ENCODE data around the gene SLC7A7.

DNA sequence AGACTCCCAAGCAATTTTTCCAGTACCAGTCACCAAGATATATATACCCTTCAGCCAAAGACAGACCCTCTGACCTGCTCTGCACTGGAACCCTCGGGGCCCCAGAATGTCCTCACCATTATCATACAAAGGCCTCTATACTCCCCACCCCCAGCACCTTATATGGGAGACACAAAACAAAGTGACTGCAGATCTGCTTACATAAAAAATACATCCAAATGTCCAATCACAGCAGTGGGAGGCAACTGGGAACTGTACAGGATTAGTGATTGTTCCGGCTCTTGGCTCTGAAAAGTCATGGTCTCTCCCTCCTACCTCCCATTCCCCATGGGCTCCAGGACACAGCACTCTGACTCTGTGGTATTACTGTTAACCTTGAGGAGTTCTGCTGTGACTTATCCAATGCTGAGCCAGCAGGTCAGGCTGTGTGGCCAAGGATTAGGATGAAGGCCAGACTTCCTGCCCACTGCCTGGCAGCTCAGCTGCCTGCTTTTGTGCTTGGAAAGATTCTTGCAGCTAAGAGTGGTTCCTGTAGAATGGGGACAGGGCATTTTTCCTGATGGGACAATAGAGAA is 35.0 kb downstream of the SLC7A7 start:
- TF ChIP-seq, protein P1, sequence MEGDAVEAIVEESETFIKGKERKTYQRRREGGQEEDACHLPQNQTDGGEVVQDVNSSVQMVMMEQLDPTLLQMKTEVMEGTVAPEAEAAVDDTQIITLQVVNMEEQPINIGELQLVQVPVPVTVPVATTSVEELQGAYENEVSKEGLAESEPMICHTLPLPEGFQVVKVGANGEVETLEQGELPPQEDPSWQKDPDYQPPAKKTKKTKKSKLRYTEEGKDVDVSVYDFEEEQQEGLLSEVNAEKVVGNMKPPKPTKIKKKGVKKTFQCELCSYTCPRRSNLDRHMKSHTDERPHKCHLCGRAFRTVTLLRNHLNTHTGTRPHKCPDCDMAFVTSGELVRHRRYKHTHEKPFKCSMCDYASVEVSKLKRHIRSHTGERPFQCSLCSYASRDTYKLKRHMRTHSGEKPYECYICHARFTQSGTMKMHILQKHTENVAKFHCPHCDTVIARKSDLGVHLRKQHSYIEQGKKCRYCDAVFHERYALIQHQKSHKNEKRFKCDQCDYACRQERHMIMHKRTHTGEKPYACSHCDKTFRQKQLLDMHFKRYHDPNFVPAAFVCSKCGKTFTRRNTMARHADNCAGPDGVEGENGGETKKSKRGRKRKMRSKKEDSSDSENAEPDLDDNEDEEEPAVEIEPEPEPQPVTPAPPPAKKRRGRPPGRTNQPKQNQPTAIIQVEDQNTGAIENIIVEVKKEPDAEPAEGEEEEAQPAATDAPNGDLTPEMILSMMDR (conservative IDR thresholded peaks at IDR 0.05; ENCODE audit: low read depth in 2 of 2): no peak
- TF ChIP-seq, protein P2, sequence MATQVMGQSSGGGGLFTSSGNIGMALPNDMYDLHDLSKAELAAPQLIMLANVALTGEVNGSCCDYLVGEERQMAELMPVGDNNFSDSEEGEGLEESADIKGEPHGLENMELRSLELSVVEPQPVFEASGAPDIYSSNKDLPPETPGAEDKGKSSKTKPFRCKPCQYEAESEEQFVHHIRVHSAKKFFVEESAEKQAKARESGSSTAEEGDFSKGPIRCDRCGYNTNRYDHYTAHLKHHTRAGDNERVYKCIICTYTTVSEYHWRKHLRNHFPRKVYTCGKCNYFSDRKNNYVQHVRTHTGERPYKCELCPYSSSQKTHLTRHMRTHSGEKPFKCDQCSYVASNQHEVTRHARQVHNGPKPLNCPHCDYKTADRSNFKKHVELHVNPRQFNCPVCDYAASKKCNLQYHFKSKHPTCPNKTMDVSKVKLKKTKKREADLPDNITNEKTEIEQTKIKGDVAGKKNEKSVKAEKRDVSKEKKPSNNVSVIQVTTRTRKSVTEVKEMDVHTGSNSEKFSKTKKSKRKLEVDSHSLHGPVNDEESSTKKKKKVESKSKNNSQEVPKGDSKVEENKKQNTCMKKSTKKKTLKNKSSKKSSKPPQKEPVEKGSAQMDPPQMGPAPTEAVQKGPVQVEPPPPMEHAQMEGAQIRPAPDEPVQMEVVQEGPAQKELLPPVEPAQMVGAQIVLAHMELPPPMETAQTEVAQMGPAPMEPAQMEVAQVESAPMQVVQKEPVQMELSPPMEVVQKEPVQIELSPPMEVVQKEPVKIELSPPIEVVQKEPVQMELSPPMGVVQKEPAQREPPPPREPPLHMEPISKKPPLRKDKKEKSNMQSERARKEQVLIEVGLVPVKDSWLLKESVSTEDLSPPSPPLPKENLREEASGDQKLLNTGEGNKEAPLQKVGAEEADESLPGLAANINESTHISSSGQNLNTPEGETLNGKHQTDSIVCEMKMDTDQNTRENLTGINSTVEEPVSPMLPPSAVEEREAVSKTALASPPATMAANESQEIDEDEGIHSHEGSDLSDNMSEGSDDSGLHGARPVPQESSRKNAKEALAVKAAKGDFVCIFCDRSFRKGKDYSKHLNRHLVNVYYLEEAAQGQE (IDR thresholded peaks at IDR 0.05; ENCODE audit: unreplicated experiment): no peak
- no peak for TF ChIP-seq EZH2 (IDR thresholded peaks at IDR 0.05; ENCODE audit: low read depth, unreplicated experiment)
- TF ChIP-seq ZNF331 (CRISPR knock-in tag; IDR thresholded peaks at IDR 0.05; ENCODE audit: low read depth): no peak
- no peak for TF ChIP-seq ZNF114 (CRISPR knock-in tag; IDR thresholded peaks at IDR 0.05)
- no peak for TF ChIP-seq STAT1 (IDR thresholded peaks at IDR 0.05; ENCODE audit: unreplicated experiment)
- no peak for TF ChIP-seq POLR2AphosphoS5 (IDR thresholded peaks at IDR 0.05; ENCODE audit: low read depth)
- TF ChIP-seq EZH2phosphoT487 (IDR thresholded peaks at IDR 0.05; ENCODE audit: unreplicated experiment): no peak
- TF ChIP-seq, protein P3, sequence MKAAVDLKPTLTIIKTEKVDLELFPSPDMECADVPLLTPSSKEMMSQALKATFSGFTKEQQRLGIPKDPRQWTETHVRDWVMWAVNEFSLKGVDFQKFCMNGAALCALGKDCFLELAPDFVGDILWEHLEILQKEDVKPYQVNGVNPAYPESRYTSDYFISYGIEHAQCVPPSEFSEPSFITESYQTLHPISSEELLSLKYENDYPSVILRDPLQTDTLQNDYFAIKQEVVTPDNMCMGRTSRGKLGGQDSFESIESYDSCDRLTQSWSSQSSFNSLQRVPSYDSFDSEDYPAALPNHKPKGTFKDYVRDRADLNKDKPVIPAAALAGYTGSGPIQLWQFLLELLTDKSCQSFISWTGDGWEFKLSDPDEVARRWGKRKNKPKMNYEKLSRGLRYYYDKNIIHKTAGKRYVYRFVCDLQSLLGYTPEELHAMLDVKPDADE (IDR thresholded peaks at IDR 0.05): no peak
- no peak for TF ChIP-seq JUNB (IDR thresholded peaks at IDR 0.05; ENCODE audit: unreplicated experiment)
- TF ChIP-seq CREB1 (CRISPR knock-in tag; IDR thresholded peaks at IDR 0.05; ENCODE audit: low read depth): no peak
- no peak for TF ChIP-seq NANOG (IDR thresholded peaks at IDR 0.05; ENCODE audit: borderline replicate concordance)
- TF ChIP-seq, protein P4, sequence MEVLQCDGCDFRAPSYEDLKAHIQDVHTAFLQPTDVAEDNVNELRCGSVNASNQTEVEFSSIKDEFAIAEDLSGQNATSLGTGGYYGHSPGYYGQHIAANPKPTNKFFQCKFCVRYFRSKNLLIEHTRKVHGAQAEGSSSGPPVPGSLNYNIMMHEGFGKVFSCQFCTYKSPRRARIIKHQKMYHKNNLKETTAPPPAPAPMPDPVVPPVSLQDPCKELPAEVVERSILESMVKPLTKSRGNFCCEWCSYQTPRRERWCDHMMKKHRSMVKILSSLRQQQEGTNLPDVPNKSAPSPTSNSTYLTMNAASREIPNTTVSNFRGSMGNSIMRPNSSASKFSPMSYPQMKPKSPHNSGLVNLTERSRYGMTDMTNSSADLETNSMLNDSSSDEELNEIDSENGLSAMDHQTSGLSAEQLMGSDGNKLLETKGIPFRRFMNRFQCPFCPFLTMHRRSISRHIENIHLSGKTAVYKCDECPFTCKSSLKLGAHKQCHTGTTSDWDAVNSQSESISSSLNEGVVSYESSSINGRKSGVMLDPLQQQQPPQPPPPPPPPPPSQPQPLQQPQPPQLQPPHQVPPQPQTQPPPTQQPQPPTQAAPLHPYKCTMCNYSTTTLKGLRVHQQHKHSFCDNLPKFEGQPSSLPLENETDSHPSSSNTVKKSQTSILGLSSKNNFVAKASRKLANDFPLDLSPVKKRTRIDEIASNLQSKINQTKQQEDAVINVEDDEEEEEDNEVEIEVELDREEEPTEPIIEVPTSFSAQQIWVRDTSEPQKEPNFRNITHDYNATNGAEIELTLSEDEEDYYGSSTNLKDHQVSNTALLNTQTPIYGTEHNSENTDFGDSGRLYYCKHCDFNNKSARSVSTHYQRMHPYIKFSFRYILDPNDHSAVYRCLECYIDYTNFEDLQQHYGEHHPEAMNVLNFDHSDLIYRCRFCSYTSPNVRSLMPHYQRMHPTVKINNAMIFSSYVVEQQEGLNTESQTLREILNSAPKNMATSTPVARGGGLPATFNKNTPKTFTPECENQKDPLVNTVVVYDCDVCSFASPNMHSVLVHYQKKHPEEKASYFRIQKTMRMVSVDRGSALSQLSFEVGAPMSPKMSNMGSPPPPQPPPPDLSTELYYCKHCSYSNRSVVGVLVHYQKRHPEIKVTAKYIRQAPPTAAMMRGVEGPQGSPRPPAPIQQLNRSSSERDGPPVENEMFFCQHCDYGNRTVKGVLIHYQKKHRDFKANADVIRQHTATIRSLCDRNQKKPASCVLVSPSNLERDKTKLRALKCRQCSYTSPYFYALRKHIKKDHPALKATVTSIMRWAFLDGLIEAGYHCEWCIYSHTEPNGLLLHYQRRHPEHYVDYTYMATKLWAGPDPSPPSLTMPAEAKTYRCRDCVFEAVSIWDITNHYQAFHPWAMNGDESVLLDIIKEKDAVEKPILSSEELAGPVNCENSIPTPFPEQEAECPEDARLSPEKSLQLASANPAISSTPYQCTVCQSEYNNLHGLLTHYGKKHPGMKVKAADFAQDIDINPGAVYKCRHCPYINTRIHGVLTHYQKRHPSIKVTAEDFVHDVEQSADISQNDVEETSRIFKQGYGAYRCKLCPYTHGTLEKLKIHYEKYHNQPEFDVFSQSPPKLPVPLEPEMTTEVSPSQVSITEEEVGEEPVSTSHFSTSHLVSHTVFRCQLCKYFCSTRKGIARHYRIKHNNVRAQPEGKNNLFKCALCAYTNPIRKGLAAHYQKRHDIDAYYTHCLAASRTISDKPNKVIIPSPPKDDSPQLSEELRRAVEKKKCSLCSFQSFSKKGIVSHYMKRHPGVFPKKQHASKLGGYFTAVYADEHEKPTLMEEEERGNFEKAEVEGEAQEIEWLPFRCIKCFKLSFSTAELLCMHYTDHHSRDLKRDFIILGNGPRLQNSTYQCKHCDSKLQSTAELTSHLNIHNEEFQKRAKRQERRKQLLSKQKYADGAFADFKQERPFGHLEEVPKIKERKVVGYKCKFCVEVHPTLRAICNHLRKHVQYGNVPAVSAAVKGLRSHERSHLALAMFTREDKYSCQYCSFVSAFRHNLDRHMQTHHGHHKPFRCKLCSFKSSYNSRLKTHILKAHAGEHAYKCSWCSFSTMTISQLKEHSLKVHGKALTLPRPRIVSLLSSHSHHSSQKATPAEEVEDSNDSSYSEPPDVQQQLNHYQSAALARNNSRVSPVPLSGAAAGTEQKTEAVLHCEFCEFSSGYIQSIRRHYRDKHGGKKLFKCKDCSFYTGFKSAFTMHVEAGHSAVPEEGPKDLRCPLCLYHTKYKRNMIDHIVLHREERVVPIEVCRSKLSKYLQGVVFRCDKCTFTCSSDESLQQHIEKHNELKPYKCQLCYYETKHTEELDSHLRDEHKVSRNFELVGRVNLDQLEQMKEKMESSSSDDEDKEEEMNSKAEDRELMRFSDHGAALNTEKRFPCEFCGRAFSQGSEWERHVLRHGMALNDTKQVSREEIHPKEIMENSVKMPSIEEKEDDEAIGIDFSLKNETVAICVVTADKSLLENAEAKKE (CRISPR knock-in tag; IDR thresholded peaks at IDR 0.05): no peak
